Kidney (tissue), 14 donors: ENCODE results near the gene ESF1. TPM values are rescaled to one million over a fixed set of nuclear protein-coding genes. Genes with fewer than 3 reads are reported as not detected.

Experiments
- DNase-seq, 5 donors: peaks; one replicate each; pipeline ENCODE4 v3.0.0-alpha.2; 2013 to 2020
- FAIRE-seq: peaks from 2 replicates; lab custom pipeline; 2012; peaks lifted over from hg19 to GRCh38; lab: Jason Lieb, UNC
- H3K27ac ChIP-seq, 2 donors: one replicate each; pipeline ENCODE4 v1.7.0; 2013; ENCODE audit warnings: low read depth in 2 of 2, low read length in 2 of 2, inconsistent platforms in 1 of 2
- H3K27me3 ChIP-seq: one replicate; pipeline ENCODE4 v1.7.1; 2013; ENCODE audit warnings: low read length, inconsistent platforms; ENCODE audit not compliant: control insufficient read depth, insufficient read depth
- H3K36me3 ChIP-seq, 3 donors: one replicate each; pipeline versions ENCODE4 v1.7.0 to v1.7.1; 2013; ENCODE audit warnings: low read length in 3 of 3, control low read depth in 1 of 3, inconsistent platforms in 1 of 3; ENCODE audit not compliant: insufficient read depth in 3 of 3, control insufficient read depth in 2 of 3
- H3K4me1 ChIP-seq, 3 donors: one replicate each; pipeline versions ENCODE4 v1.7.0 to v1.7.1; 2013; ENCODE audit warnings: low read length in 3 of 3, inconsistent platforms in 1 of 3, low read depth in 1 of 3; ENCODE audit not compliant: control insufficient read depth in 2 of 3, insufficient read depth in 2 of 3
- H3K4me3 ChIP-seq, 3 donors: one replicate each; pipeline versions ENCODE4 v1.7.0 to v1.8.1; 2013; ENCODE audit warnings: low read length in 3 of 3, control low read depth in 1 of 3, inconsistent platforms in 1 of 3
- H3K9ac ChIP-seq, 3 donors: one replicate each; pipeline versions ENCODE4 v1.7.0 to v1.7.1; 2013; ENCODE audit warnings: low read length in 3 of 3, control low read depth in 1 of 3, inconsistent platforms in 1 of 3
- H3K9me3 ChIP-seq, 3 donors: one replicate each; pipeline versions ENCODE4 v1.7.0 to v1.7.1; 2013; ENCODE audit warnings: low read length in 3 of 3, control low read depth in 1 of 3, inconsistent platforms in 1 of 3; ENCODE audit not compliant: control insufficient read depth in 2 of 3, insufficient read depth in 1 of 3
- intact Hi-C: fragments of 100-400 bp; cut with DNase I; formaldehyde crosslinking; loops from one replicate; pipeline ENCODE4 v1.11.1; 2022
- polyA plus RNA-seq: library from polyadenylated mRNA; stranded (reverse); fragments of 350-450 nt; fragmentation: Illumina TruSeq; extraction: RNeasy Lipid Tissue Mini Kit (QIAGEN cat#74804); gene quantifications from one replicate; pipeline ENCODE4 v1.2.3, GENCODE V29; 2014; ENCODE audit warnings: low read depth, low replicate concordance; ENCODE audit not compliant: insufficient read depth
- total RNA-seq: library from RNA; stranded (reverse); fragmentation: NEBNext Ultra II Directional; extraction: Animal tissue kit (Norgen Biotek cat#: 25700); gene quantifications from one replicate; pipeline ENCODE4 v1.2.1, GENCODE V29; 2021
- TF ChIP-seq, protein P1 (sequence below): IDR thresholded peaks from 3 replicates; pipeline ENCODE4 v1.5.1; 2012; ENCODE audit warnings: mild to moderate bottlenecking, moderate library complexity, borderline replicate concordance; ENCODE audit not compliant: insufficient read depth; ENCODE audit errors: extremely low read depth
- donor health status: control.
- donor health status: control.
- donor health status: control.
- donor health status: control.
- donor health status: control.
- donor health status: DM: yes; HTN: yes; CAD: no.
- donor health status: Normal renal cell carcinoma (clear cell type).

ESF1 gene
- total and polyA plus RNA-seq, 2 donors from 2014 or later: 4.9 to 12.6 TPM

GRCh38 chr20:13790708-13791107 lies 6.0 kb upstream of the ESF1 start:
- no peak overlapping the region for H3K9ac ChIP-seq
- intact Hi-C loops: no loop called here
- peaks cover 0 to 13% (median 11%) of the 10 kb centered on the region in 3 donors for H3K4me1 ChIP-seq
- H3K27me3 ChIP-seq: no peaks in the 10 kb centered on the region
- TF ChIP-seq, protein P1, sequence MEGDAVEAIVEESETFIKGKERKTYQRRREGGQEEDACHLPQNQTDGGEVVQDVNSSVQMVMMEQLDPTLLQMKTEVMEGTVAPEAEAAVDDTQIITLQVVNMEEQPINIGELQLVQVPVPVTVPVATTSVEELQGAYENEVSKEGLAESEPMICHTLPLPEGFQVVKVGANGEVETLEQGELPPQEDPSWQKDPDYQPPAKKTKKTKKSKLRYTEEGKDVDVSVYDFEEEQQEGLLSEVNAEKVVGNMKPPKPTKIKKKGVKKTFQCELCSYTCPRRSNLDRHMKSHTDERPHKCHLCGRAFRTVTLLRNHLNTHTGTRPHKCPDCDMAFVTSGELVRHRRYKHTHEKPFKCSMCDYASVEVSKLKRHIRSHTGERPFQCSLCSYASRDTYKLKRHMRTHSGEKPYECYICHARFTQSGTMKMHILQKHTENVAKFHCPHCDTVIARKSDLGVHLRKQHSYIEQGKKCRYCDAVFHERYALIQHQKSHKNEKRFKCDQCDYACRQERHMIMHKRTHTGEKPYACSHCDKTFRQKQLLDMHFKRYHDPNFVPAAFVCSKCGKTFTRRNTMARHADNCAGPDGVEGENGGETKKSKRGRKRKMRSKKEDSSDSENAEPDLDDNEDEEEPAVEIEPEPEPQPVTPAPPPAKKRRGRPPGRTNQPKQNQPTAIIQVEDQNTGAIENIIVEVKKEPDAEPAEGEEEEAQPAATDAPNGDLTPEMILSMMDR: no peak
- H3K27ac ChIP-seq: no peak overlapping the region
- H3K9me3 ChIP-seq: no peaks in the 10 kb centered on the region
- no peak for DNase-seq
- H3K36me3 ChIP-seq: peaks cover 0 to 45% (median 39%) of the 10 kb centered on the region in 3 donors
- no peak overlapping the region for H3K4me3 ChIP-seq
- no peak for FAIRE-seq

DNA sequence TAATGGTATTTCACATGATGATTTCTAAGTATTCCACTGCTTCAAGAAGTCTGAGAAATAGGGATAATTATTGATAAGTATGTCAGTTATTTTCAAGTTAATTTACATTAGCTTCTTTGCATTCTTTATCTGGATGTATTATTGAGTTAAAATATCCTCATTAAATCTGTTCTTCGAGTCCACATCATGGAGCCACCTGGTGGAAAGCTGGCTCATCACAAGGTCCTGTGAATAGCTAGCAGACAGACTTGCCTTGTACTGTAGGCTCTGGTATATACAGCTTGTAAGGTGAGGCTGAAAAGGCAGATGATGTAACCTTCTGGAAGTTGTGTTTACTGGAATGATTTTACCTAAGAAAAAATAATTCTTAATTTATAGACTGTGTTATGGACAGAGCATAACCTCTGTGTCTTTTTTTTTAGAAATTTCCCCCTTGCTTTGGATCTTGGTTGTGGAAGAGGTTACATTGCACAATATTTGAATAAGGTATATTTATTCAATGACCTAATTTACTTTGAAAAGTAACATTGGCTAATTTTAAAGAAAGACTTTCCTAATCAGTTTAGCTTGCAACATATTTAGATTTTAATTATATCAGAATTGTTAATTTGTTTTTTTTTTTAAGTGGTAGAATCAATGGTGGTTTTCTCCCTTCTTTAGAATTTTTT lies 3.6 kb upstream of the ESF1 start:
- Histone ChIP-seq H3K27me3 (no peaks in the 10 kb centered on the region), H3K36me3 (peaks cover 0 to 30% (median 27%) of the 10 kb centered on the region in 3 donors), H3K9ac (no peak overlapping the region), H3K4me3 (no peak overlapping the region), H3K9me3 (no peaks in the 10 kb centered on the region), H3K27ac (no peak overlapping the region), H3K4me1 (peaks cover 0 to 18% (median 11%) of the 10 kb centered on the region in 3 donors)
- TF ChIP-seq, protein P1: peak; percentile 26
- intact Hi-C loops: no loop called here
- FAIRE-seq: peak; percentile 69
- DNase-seq: peak in 3 of 5 donors; percentile 56 to 73 (median 60)

DNA sequence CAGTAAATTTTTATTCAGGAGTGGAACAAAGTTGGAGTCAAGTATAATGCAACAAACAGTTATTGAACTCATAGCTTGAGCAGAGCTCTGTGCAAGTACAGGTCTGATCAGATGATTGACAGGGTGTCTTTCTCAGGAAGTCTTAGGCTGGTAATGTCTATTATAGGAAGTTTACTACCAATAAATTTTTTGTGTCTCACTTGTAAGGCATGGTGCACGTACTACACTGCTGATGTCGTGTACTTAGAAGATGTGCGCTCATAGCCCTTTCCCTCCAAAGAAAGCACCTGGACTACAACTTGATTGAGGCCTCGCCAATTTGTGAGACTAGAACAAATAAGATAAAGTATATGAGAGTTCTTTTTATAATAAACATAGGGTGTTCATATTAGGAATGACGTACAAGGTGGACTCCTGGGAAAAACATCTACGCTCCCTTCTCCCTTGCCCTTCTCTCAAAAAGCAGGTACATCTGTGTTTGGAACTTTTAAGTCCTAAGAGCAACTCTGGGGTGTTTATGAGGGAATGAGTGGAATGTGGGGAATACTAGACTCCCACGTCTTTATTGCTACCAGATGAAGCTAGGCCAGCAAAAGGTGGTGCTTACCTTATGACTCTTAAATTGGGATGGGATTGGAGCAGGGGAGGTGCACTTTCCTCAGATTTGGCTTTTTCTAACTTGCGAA lies 1.6 kb upstream of the ESF1 start:
- DNase-seq: no peak
- Histone ChIP-seq H3K4me3 (peak overlapping the region in 2 of 3 donors; percentile 94 to 97), H3K9me3 (no peaks in the 10 kb centered on the region), H3K27me3 (no peaks in the 10 kb centered on the region), H3K27ac (peak overlapping the region in 1 of 2 donors; percentile 1), H3K36me3 (peaks cover 0 to 26% (median 17%) of the 10 kb centered on the region in 3 donors), H3K9ac (peak overlapping the region in 2 of 3 donors; percentile 31 to 44), H3K4me1 (peaks cover 0 to 18% (median 11%) of the 10 kb centered on the region in 3 donors)
- intact Hi-C loops: no loop called here
- no peak for FAIRE-seq
- TF ChIP-seq, protein P1: no peak
